ENCODE results near the gene TTN.

Gene TTN

DNA sequence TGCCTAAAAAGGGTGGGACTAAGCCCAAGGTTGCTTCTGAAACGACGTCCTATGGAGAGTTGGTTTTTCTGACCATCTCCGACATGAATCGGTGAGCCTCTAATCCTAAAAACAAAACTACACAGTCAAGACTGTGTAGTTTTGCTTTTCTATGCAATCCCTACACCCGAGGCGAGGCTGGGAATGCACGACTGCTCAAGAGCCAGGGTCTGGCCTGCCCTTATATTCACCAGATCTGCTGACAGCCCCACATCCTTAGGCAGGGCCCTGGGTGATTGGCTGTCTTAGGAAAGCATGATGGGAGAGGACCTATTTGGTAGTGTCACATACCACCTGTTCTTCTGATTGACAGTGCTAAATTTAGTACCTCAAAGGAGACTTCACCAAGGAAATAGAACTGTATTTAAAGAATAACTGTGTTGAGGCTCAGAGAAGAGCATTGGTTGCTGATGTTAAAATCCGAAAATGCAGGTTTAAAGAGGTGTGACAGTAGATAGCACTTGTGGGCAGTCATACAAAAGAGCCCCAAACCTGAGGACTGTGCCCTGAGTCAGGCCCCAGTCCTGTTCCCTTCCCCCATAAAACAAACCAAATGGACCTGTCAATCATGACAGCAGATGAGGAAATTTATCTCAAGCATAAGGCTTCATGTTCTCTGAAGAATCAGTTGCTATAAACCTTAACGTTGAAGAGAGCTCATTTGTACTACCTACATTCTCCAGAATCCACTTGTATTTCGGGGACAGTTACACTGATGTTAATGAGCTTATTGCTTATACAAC lies at the start of gene TTN:
Gene TTN, minus strand, starts transcription at position 197 of the 782 bp plus-strand sequence. CDS start 2,781 bp downstream, outside the sequence.
- H3K4me3 ChIP-seq = no peak within 1 kb of the TSS

GRCh38 chr2:178855151-178855550 lies 47.9 kb upstream of the TTN start:
- TF ChIP-seq, protein P1, sequence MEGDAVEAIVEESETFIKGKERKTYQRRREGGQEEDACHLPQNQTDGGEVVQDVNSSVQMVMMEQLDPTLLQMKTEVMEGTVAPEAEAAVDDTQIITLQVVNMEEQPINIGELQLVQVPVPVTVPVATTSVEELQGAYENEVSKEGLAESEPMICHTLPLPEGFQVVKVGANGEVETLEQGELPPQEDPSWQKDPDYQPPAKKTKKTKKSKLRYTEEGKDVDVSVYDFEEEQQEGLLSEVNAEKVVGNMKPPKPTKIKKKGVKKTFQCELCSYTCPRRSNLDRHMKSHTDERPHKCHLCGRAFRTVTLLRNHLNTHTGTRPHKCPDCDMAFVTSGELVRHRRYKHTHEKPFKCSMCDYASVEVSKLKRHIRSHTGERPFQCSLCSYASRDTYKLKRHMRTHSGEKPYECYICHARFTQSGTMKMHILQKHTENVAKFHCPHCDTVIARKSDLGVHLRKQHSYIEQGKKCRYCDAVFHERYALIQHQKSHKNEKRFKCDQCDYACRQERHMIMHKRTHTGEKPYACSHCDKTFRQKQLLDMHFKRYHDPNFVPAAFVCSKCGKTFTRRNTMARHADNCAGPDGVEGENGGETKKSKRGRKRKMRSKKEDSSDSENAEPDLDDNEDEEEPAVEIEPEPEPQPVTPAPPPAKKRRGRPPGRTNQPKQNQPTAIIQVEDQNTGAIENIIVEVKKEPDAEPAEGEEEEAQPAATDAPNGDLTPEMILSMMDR (IDR thresholded peaks at IDR 0.05) = no peak
- no peak for DNase-seq (ENCODE audit: low spot score)
- no peak overlapping the region for H3K4me3 ChIP-seq
- no peak overlapping the region for H3K27ac ChIP-seq

More for the DNA sequence above, at the start of gene TTN:
- no peak for DNase-seq (ENCODE audit: low spot score)
- TF ChIP-seq, protein P1 (IDR thresholded peaks at IDR 0.05) = no peak
- no peak within 1 kb of the TSS for H3K27ac ChIP-seq

- TF ChIP-seq, protein P1 (IDR thresholded peaks at IDR 0.05) = no peak
- Histone ChIP-seq H3K27ac (no peak overlapping the region), H3K4me3 (no peak overlapping the region)
- DNase-seq (ENCODE audit: low spot score) = no peak
Measured at GRCh38 chr2:178848335-178848734, 41.1 kb upstream of the TTN start.

- DNase-seq (ENCODE audit: low spot score) = no peak
- no peak overlapping the region for H3K4me3 ChIP-seq
- H3K27ac ChIP-seq = no peak overlapping the region
- TF ChIP-seq, protein P1 (IDR thresholded peaks at IDR 0.05) = no peak
Measured at GRCh38 chr2:178846458-178846802, 39.2 kb upstream of the TTN start.

GRCh38 chr2:178845566-178846457 lies 38.6 kb upstream of the TTN start:
- H3K27ac ChIP-seq = no peak overlapping the region
- no peak overlapping the region for H3K4me3 ChIP-seq
- TF ChIP-seq, protein P1 (IDR thresholded peaks at IDR 0.05) = no peak
- DNase-seq (ENCODE audit: low spot score) = no peak

DNA sequence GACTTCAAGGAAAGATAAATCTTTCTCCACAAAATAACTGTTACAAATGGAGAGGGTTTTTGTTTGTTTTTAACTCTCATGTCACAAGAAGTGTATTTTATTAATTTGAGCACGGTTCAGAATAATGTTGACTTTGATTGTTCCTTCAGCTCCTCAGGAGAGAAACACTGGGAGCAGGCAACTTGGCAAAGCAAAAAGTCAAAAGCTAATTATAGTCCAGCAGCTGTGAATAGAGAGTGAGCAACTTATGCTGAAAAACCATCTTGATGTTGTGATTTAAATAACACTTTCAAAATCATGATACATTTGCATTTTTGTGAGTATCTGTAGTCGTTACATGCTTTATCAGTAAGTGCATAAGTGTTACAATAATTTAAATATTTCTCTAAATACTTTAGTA lies 37.5 kb upstream of the TTN start:
- DNase-seq (ENCODE audit: low spot score) = no peak
- Histone ChIP-seq H3K27ac (peak overlapping the region in 1 of 2 donors; percentile 48), H3K4me3 (no peak overlapping the region)
- TF ChIP-seq, protein P1 (IDR thresholded peaks at IDR 0.05) = no peak
